HCT116 (cell line): ENCODE measurements around the gene RP9. TPM values are rescaled to one million over a fixed set of nuclear protein-coding genes. Genes with fewer than 3 reads are reported as not detected.

Experiments
- CBX3 ChIP-seq: IDR thresholded peaks from 2 replicates; pipeline ENCODE4 v1.6.1; 2012; ENCODE audit warnings: low read depth
- EGR1 ChIP-seq: IDR thresholded peaks from 2 replicates; pipeline ENCODE4 v1.6.1; 2012; ENCODE audit warnings: low read depth
- ELF1 ChIP-seq: IDR thresholded peaks from 2 replicates; pipeline ENCODE4 v1.6.1; 2012; ENCODE audit warnings: low read depth, borderline replicate concordance
- EZH2 ChIP-seq: fragments of 200-600 bp; sonication (generic); IDR thresholded peaks from 2 replicates; pipeline ENCODE4 v1.6.1; 2017; ENCODE audit warnings: antibody characterized with exemption, mixed run types
- JUND ChIP-seq: IDR thresholded peaks from 2 replicates; pipeline ENCODE4 v1.6.1; 2012
- RAD21 ChIP-seq: IDR thresholded peaks from 2 replicates; pipeline ENCODE4 v1.6.1; 2012; ENCODE audit warnings: low read depth, mild to moderate bottlenecking
- SP1 ChIP-seq: IDR thresholded peaks from 2 replicates; pipeline ENCODE4 v1.6.1; 2012; ENCODE audit warnings: low read depth
- YY1 ChIP-seq: IDR thresholded peaks from 2 replicates; pipeline ENCODE4 v1.6.1; 2011; ENCODE audit warnings: low read length, low read depth, moderate library complexity, mild to moderate bottlenecking; ENCODE audit not compliant: insufficient replicate concordance; ENCODE audit errors: extremely low read depth
- ZNF274 ChIP-seq: fragments of 200-500 bp; sonication (Bioruptor generic); IDR thresholded peaks from 2 replicates; pipeline ENCODE4 v1.6.1; 2014; ENCODE audit warnings: mild to moderate bottlenecking, low read depth, low read length, inconsistent platforms
- total RNA-seq: library from RNA; stranded (reverse); gene quantifications from one replicate; pipeline ENCODE4 v1.2.1, GENCODE V29; 2021; ENCODE audit not compliant: unreplicated experiment
- TF ChIP-seq, protein P1 (sequence below): IDR thresholded peaks from 2 replicates; pipeline ENCODE4 v1.6.1; 2012; ENCODE audit warnings: low read depth

The RP9 gene
- total RNA-seq, 1 experiment from 2014 or later, result 14.2 TPM

DNA sequence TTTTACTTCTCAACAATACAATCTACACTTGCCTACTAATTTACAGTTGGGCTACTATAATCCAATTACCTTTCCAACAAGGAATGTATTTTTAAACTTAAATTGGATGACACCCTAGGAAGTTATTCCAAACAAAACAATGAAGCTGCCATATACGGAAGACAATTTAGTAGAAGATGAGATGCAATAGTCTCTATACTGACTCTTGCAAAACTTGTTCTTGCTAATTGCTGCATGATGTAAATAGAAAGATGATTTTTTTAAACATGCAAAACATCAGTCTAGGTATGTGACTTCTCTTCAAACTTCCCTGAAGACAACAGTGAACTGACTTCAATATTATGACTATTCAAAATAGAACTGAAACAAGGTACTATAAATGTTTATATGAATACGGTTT lies 64.2 kb downstream of the RP9 start (continued):
- TF ChIP-seq, protein P1, sequence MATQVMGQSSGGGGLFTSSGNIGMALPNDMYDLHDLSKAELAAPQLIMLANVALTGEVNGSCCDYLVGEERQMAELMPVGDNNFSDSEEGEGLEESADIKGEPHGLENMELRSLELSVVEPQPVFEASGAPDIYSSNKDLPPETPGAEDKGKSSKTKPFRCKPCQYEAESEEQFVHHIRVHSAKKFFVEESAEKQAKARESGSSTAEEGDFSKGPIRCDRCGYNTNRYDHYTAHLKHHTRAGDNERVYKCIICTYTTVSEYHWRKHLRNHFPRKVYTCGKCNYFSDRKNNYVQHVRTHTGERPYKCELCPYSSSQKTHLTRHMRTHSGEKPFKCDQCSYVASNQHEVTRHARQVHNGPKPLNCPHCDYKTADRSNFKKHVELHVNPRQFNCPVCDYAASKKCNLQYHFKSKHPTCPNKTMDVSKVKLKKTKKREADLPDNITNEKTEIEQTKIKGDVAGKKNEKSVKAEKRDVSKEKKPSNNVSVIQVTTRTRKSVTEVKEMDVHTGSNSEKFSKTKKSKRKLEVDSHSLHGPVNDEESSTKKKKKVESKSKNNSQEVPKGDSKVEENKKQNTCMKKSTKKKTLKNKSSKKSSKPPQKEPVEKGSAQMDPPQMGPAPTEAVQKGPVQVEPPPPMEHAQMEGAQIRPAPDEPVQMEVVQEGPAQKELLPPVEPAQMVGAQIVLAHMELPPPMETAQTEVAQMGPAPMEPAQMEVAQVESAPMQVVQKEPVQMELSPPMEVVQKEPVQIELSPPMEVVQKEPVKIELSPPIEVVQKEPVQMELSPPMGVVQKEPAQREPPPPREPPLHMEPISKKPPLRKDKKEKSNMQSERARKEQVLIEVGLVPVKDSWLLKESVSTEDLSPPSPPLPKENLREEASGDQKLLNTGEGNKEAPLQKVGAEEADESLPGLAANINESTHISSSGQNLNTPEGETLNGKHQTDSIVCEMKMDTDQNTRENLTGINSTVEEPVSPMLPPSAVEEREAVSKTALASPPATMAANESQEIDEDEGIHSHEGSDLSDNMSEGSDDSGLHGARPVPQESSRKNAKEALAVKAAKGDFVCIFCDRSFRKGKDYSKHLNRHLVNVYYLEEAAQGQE, result no peak
- TF ChIP-seq ZNF274 (no peak), EGR1 (no peak), CBX3 (no peak), SP1 (no peak), RAD21 (no peak), YY1 (no peak), JUND (no peak), ELF1 (no peak), EZH2 (no peak)

Other genes with a start within 250 kb of the RP9 start
- 29.0 TPM for gene KBTBD2, start 217.6 kb downstream of the RP9 start, total RNA-seq
- 85.6 TPM for gene FKBP9, start 152.0 kb downstream of the RP9 start, total RNA-seq
- gene NT5C3A, start 46.6 kb downstream of the RP9 start, total RNA-seq, result 32.5 TPM
- gene BBS9, start 20.2 kb upstream of the RP9 start, total RNA-seq, result 7.1 TPM